ENCODE results near the gene LYPD1.
"Not testable (repeated sequence)": the region's sequence is repeated elsewhere in the genome, so short reads cannot be mapped to it uniquely, and the experiment has no call there.

LYPD1 gene
- 0 to 0.08 (median 0) reads per million in 4 donors for total RNA-seq

- DNase-seq: no peak
Observed at GRCh38 chr2:132669908-132670495, at the start of gene LYPD1. Gene LYPD1, minus strand, starts transcription at chr2:132670205. Its CDS starts 273 bp downstream, at chr2:132669932.

- DNase-seq: no peak
Observed at GRCh38 chr2:132719480-132719879, 49.5 kb upstream of the LYPD1 start.

GRCh38 chr2:132716954-132717353 lies 46.9 kb upstream of the LYPD1 start:
- no peak for DNase-seq

- no peak for DNase-seq
Observed at GRCh38 chr2:132715386-132716351, 45.7 kb upstream of the LYPD1 start.

GRCh38 chr2:132703396-132703795 lies 33.4 kb upstream of the LYPD1 start:
- DNase-seq: no peak

GRCh38 chr2:132701810-132702209 lies 31.8 kb upstream of the LYPD1 start:
- DNase-seq: no peak

- not testable (repeated sequence) for DNase-seq
Observed at GRCh38 chr2:132699802-132700201, 29.8 kb upstream of the LYPD1 start.

GRCh38 chr2:132698347-132698746 lies 28.3 kb upstream of the LYPD1 start:
- DNase-seq: not testable (repeated sequence)

- no peak for DNase-seq
Observed at GRCh38 chr2:132697556-132698205, 27.7 kb upstream of the LYPD1 start.

- no peak for DNase-seq
Observed at GRCh38 chr2:132692816-132693215, 22.8 kb upstream of the LYPD1 start.

GRCh38 chr2:132691556-132691955 lies 21.6 kb upstream of the LYPD1 start:
- no peak for DNase-seq

GRCh38 chr2:132690664-132691303 lies 20.8 kb upstream of the LYPD1 start:
- DNase-seq: no peak

GRCh38 chr2:132681766-132682165 lies 11.8 kb upstream of the LYPD1 start:
- no peak for DNase-seq

GRCh38 chr2:132680544-132680943 lies 10.5 kb upstream of the LYPD1 start:
- DNase-seq: no peak

- no peak for DNase-seq
Observed at GRCh38 chr2:132678483-132678882, 8.5 kb upstream of the LYPD1 start.

GRCh38 chr2:132677661-132678060 lies 7.7 kb upstream of the LYPD1 start:
- no peak for DNase-seq

GRCh38 chr2:132676999-132677398 lies 7.0 kb upstream of the LYPD1 start:
- DNase-seq: no peak

GRCh38 chr2:132671151-132671835 lies 1.3 kb upstream of the LYPD1 start:
- DNase-seq: no peak

GRCh38 chr2:132670496-132671150 lies 618 bp upstream of the LYPD1 start:
- DNase-seq: no peak

- DNase-seq: no peak
Observed at GRCh38 chr2:132668987-132669907, 758 bp downstream of the LYPD1 start.
